IMR-90 (cell line): ENCODE data around the gene FCMR. TPM values are rescaled to one million over a fixed set of nuclear protein-coding genes. Genes with fewer than 3 reads are reported as not detected.

ENCODE experiments used
- ATAC-seq: fragments of 200-7000 bp; cut with Tn5 transposase; 2 replicates; pipeline ENCODE4 v1.9.1; 2020; ENCODE audit warnings: low read depth, mild to moderate bottlenecking, moderate library complexity
- BruUV-seq: library from RNA; stranded (reverse); fragments of 400-500 nt; replicated peaks from 2 replicates; lab custom pipeline; 2021; lab: Mats Ljungman, UMichigan
- CTCF ChIA-PET: fragments of 300-600 bp; formaldehyde crosslinking; extraction: SDS; loops from one replicate; lab custom pipeline; 2021; ENCODE audit warnings: antibody characterized with exemption; lab: Yijun Ruan, JAX
- POLR2A ChIA-PET: fragments of 300-600 bp; sonication (Branson Sonifier 250); formaldehyde crosslinking; loops from one replicate; lab custom pipeline; 2022; ENCODE audit warnings: antibody characterized with exemption; ENCODE audit not compliant: unreplicated experiment; lab: Charles Lee
- DNase-seq: peaks from one replicate; pipeline ENCODE4 v3.0.0; 2013
- H2AFZ ChIP-seq: replicated peaks from 2 replicates; pipeline ENCODE3; 2013; ENCODE audit warnings: low read length, mild to moderate bottlenecking; ENCODE audit not compliant: poor library complexity
- H2AK5ac ChIP-seq: 2 replicates; pipeline ENCODE4 v1.6.1; 2013; ENCODE audit warnings: low read depth, low read length, inconsistent platforms
- H2AK9ac ChIP-seq: replicated peaks from 2 replicates; pipeline ENCODE3; 2013; ENCODE audit warnings: mild to moderate bottlenecking, low read depth, low read length, moderate library complexity; ENCODE audit not compliant: poor library complexity
- H2BK120ac ChIP-seq: 2 replicates; pipeline ENCODE4 v1.6.1; 2013; ENCODE audit warnings: low read depth, low read length, inconsistent platforms
- H2BK15ac ChIP-seq: 3 replicates; pipeline ENCODE4 v1.6.1; 2013; ENCODE audit warnings: low read depth, low read length, inconsistent platforms
- H2BK20ac ChIP-seq: 2 replicates; pipeline ENCODE4 v1.6.1; 2013; ENCODE audit warnings: low read depth, mild to moderate bottlenecking, inconsistent platforms, low read length, moderate library complexity
- H2BK5ac ChIP-seq: 2 replicates; pipeline ENCODE4 v1.6.1; 2013; ENCODE audit warnings: mild to moderate bottlenecking, low read depth, low read length, inconsistent platforms; ENCODE audit not compliant: poor library complexity, severe bottlenecking
- H3K14ac ChIP-seq: replicated peaks from 2 replicates; pipeline ENCODE4 v1.6.1; 2013; ENCODE audit warnings: low read depth, low read length, inconsistent platforms
- H3K18ac ChIP-seq: 2 replicates; pipeline ENCODE4 v1.6.1; 2013; ENCODE audit warnings: low read depth, low read length, control low read depth
- H3K23ac ChIP-seq: 2 replicates; pipeline ENCODE4 v1.6.1; 2013; ENCODE audit warnings: low read depth, low read length, inconsistent platforms
- H3K27ac ChIP-seq: 2 replicates; pipeline ENCODE4 v1.5.1; 2013; ENCODE audit warnings: mild to moderate bottlenecking, control low read depth, low read length; ENCODE audit not compliant: insufficient read depth
- H3K27me3 ChIP-seq: 2 replicates; pipeline ENCODE4 v1.6.1; 2013; ENCODE audit warnings: low read length; ENCODE audit not compliant: control insufficient read depth, insufficient read depth
- H3K36me3 ChIP-seq: 2 replicates; pipeline ENCODE4 v1.6.1; 2013; ENCODE audit warnings: low read length, mixed read lengths; ENCODE audit not compliant: control insufficient read depth, insufficient read depth
- H3K4ac ChIP-seq: 2 replicates; pipeline ENCODE4 v1.6.1; 2013; ENCODE audit warnings: low read depth, low read length, inconsistent platforms
- H3K4me1 ChIP-seq: 2 replicates; pipeline ENCODE4 v1.6.1; 2013; ENCODE audit warnings: low read length, mixed read lengths; ENCODE audit not compliant: control insufficient read depth, insufficient read depth
- H3K4me2 ChIP-seq: 2 replicates; pipeline ENCODE4 v1.6.1; 2013; ENCODE audit warnings: low read depth, mild to moderate bottlenecking, control low read depth, low read length, moderate library complexity
- H3K4me3 ChIP-seq: 2 replicates; pipeline ENCODE4 v1.5.1; 2013; ENCODE audit warnings: low read depth, mild to moderate bottlenecking, control low read depth, low read length, moderate library complexity; ENCODE audit not compliant: insufficient read depth
- H3K56ac ChIP-seq: 2 replicates; pipeline ENCODE4 v1.6.1; 2013; ENCODE audit warnings: low read length, inconsistent platforms; ENCODE audit not compliant: insufficient read depth; ENCODE audit errors: extremely low read depth
- H3K79me1 ChIP-seq, 2 experiments: 2 replicates each; pipeline ENCODE4 v1.6.1; 2013; ENCODE audit warnings: low read length in 2 of 2, inconsistent platforms in 1 of 2, low read depth in 1 of 2
- H3K9ac ChIP-seq: 2 replicates; pipeline ENCODE4 v1.6.1; 2013; ENCODE audit warnings: low read depth, low read length, control low read depth
- H3K9me1 ChIP-seq: 2 replicates; pipeline ENCODE4 v1.6.1; 2013; ENCODE audit warnings: low read length, inconsistent platforms; ENCODE audit not compliant: insufficient read depth
- H3K9me3 ChIP-seq: 2 replicates; pipeline ENCODE4 v1.6.1; 2013; ENCODE audit warnings: low read length; ENCODE audit not compliant: control insufficient read depth, insufficient read depth
- H4K20me1 ChIP-seq: 2 replicates; pipeline ENCODE4 v1.6.1; 2013; ENCODE audit warnings: low read length, inconsistent platforms; ENCODE audit not compliant: insufficient read depth
- H4K5ac ChIP-seq: 2 replicates; pipeline ENCODE4 v1.6.1; 2013; ENCODE audit warnings: mild to moderate bottlenecking, low read depth, low read length, control low read depth
- H4K8ac ChIP-seq, 2 experiments: 2 replicates each; pipeline ENCODE4 v1.6.1; 2013; ENCODE audit warnings: low read depth in 2 of 2, low read length in 2 of 2, control low read depth in 1 of 2, inconsistent platforms in 1 of 2
- H4K91ac ChIP-seq: 2 replicates; pipeline ENCODE4 v1.6.1; 2013; ENCODE audit warnings: low read depth, low read length, inconsistent platforms; ENCODE audit not compliant: insufficient read depth
- BHLHE40 ChIP-seq: fragments of 150-350 bp; IDR thresholded peaks from 2 replicates; pipeline ENCODE4 v1.6.1; 2016; ENCODE audit warnings: mild to moderate bottlenecking, low read depth, low read length
- CEBPB ChIP-seq: IDR thresholded peaks from 2 replicates; pipeline ENCODE4 v1.6.1; 2012; ENCODE audit warnings: low read depth, low read length, improper control_type of control experiment
- CHD1 ChIP-seq: IDR thresholded peaks from 2 replicates; pipeline ENCODE4 v1.6.1; 2012; ENCODE audit warnings: low read depth, low read length, improper control_type of control experiment
- FOS ChIP-seq: fragments of 150-350 bp; IDR thresholded peaks from 2 replicates; pipeline ENCODE4 v1.6.1; 2016; ENCODE audit warnings: low read depth, low read length
- MAFK ChIP-seq: IDR thresholded peaks from 2 replicates; pipeline ENCODE4 v1.6.1; 2012; ENCODE audit warnings: low read depth, low read length, improper control_type of control experiment
- MAZ ChIP-seq: IDR thresholded peaks from 2 replicates; pipeline ENCODE4 v1.6.1; 2012; ENCODE audit warnings: low read depth, mild to moderate bottlenecking, low read length, improper control_type of control experiment, moderate library complexity, borderline replicate concordance
- MXI1 ChIP-seq: IDR thresholded peaks from 2 replicates; pipeline ENCODE4 v1.6.1; 2012; ENCODE audit warnings: low read depth, mild to moderate bottlenecking, low read length, moderate library complexity, borderline replicate concordance
- NFE2L2 ChIP-seq: fragments of 150-350 bp; IDR thresholded peaks from 2 replicates; pipeline ENCODE4 v1.6.1; 2016; ENCODE audit warnings: low read depth, mild to moderate bottlenecking, low read length
- POLR2A ChIP-seq: IDR thresholded peaks from 2 replicates; pipeline ENCODE4 v1.6.1; 2012; ENCODE audit warnings: mild to moderate bottlenecking, low read depth, low read length
- RAD21 ChIP-seq: IDR thresholded peaks from 2 replicates; pipeline ENCODE4 v1.6.1; 2012; ENCODE audit warnings: low read length, improper control_type of control experiment
- RCOR1 ChIP-seq: IDR thresholded peaks from 2 replicates; pipeline ENCODE4 v1.6.1; 2012; ENCODE audit warnings: mild to moderate bottlenecking, low read length, improper control_type of control experiment; ENCODE audit not compliant: insufficient replicate concordance
- RFX5 ChIP-seq: IDR thresholded peaks from 2 replicates; pipeline ENCODE4 v1.8.0; 2012; ENCODE audit warnings: low read depth, mild to moderate bottlenecking, low read length, moderate library complexity
- SMC3 ChIP-seq: fragments of 150-350 bp; IDR thresholded peaks from 2 replicates; pipeline ENCODE4 v1.6.1; 2016; ENCODE audit warnings: low read depth, mild to moderate bottlenecking, antibody characterized with exemption, low read length, moderate library complexity
- WGBS, 2 experiments: methylation state at CpG; one replicate each; pipeline versions ENCODE4 v1.1.5 to v1.1.7; 2013; ENCODE audit warnings: missing lambda C conversion rate in 2 of 2; ENCODE audit not compliant: insufficient read length in 1 of 2; ENCODE audit errors: extremely low coverage in 2 of 2; 5-methylcytosine and 5-hydroxymethylcytosine counted together
- dilution Hi-C: fragments of 300-500 bp; cut with HindIII; formaldehyde crosslinking; loops from one replicate; pipeline ENCODE4 v1.14.3; 2018; ENCODE audit warnings: low sequenced_read_pairs; ENCODE audit not compliant: unreplicated experiment
- in situ Hi-C: fragments of 300-500 bp; cut with MboI; formaldehyde crosslinking; loops from 3 replicates; pipeline ENCODE4 v1.14.3; 2019; ENCODE audit warnings: low sequenced_read_pairs, inconsistent platforms, mixed read lengths
- intact Hi-C: fragments of 100-400 bp; cut with micrococcal nuclease; formaldehyde crosslinking; loops from 2 replicates; pipeline ENCODE4 v1.10.0; 2022
- polyA plus RNA-seq, 3 experiments: library from polyadenylated mRNA; depleted of rRNA; stranded (reverse); fragments of >200 nt; gene quantifications; 2 replicates each; pipeline ENCODE4 v1.2.3, GENCODE V29; 2012; ENCODE audit warnings: low replicate concordance in 1 of 3
- total RNA-seq: library from RNA; depleted of rRNA; stranded (reverse); fragments of >200 nt; gene quantifications from 2 replicates; pipeline ENCODE4 v1.2.3, GENCODE V29; 2012
- TF ChIP-seq, protein P1 (sequence below): fragments of 150-350 bp; IDR thresholded peaks from 2 replicates; pipeline ENCODE4 v1.6.1; 2016; ENCODE audit warnings: low read depth, mild to moderate bottlenecking, low read length, moderate library complexity, borderline replicate concordance
- TF ChIP-seq, protein P2 (sequence below): conservative IDR thresholded peaks from 2 replicates; pipeline ENCODE4 v1.5.1; 2012; ENCODE audit warnings: mild to moderate bottlenecking, low read depth, low read length, improper control_type of control experiment
- TF ChIP-seq, protein P3 (sequence below): fragments of 150-350 bp; IDR thresholded peaks from 2 replicates; pipeline ENCODE4 v1.6.1; 2017; ENCODE audit warnings: mild to moderate bottlenecking, antibody characterized with exemption, low read length, low read depth

FCMR gene
- total and polyA plus RNA-seq, 2 of the 4 experiments (the other 2 are of a cell fraction) = 0.09 TPM; not detected in 1

DNA sequence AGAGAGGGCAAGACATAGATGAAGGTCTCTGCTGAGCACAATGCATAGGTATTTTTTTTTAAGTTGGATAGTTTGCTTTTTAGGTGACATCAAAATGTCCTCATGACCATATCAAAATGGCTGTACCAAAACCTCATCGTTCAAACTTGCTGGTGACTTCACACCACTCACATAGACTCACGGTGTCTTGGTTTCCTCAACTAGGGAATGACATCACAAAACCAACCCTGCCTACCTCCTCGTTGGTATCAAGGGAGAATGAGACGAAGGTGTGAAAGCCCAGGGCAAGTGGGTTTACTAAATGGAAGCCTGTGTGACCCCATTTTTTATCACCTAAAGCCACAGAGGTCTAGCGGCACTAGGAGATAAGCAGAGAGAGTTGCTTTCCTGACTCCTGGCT is 23.0 kb upstream of the FCMR start:
- Histone ChIP-seq H3K27ac (no peak overlapping the region), H3K79me1 (no peaks in the 10 kb centered on the region), H3K27me3 (peaks cover 64% of the 10 kb centered on the region), H3K56ac (no peak overlapping the region), H2BK15ac (no peak overlapping the region), H3K4ac (no peak overlapping the region), H3K4me1 (no peaks in the 10 kb centered on the region), H3K18ac (no peak overlapping the region), H3K4me3 (no peak overlapping the region), H3K9me3 (peaks cover under 1% of the 10 kb centered on the region), H2BK120ac (no peak overlapping the region), H4K20me1 (no peaks in the 10 kb centered on the region), H2BK5ac (no peak overlapping the region), H4K5ac (no peak overlapping the region), H3K9ac (no peak overlapping the region), H2AFZ (no peak overlapping the region), H2BK20ac (no peak overlapping the region), H4K91ac (no peak overlapping the region), H2AK5ac (no peak overlapping the region), H3K23ac (no peak overlapping the region), H3K36me3 (no peaks in the 10 kb centered on the region), H4K8ac (no peak overlapping the region), H3K4me2 (no peak overlapping the region), H3K9me1 (no peaks in the 10 kb centered on the region), H2AK9ac (no peak overlapping the region), H3K14ac (no peak overlapping the region)
- WGBS, 2 experiments = no CpG with 5 or more reads among the region's 5 CpGs
- DNase-seq = no peak
- no peak for ATAC-seq
- ChIA-PET POLR2A (no interaction called here), CTCF (no interaction called here)
- no TSS peak for BruUV-seq
- TF ChIP-seq BHLHE40 = no peak
- no peak for TF ChIP-seq NFE2L2
- no peak for TF ChIP-seq POLR2A
- no peak for TF ChIP-seq CEBPB
- no peak for TF ChIP-seq RFX5
- TF ChIP-seq SMC3 = no peak
- no peak for TF ChIP-seq MAZ
- TF ChIP-seq, protein P1, sequence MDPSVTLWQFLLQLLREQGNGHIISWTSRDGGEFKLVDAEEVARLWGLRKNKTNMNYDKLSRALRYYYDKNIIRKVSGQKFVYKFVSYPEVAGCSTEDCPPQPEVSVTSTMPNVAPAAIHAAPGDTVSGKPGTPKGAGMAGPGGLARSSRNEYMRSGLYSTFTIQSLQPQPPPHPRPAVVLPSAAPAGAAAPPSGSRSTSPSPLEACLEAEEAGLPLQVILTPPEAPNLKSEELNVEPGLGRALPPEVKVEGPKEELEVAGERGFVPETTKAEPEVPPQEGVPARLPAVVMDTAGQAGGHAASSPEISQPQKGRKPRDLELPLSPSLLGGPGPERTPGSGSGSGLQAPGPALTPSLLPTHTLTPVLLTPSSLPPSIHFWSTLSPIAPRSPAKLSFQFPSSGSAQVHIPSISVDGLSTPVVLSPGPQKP = no peak
- TF ChIP-seq, protein P2, sequence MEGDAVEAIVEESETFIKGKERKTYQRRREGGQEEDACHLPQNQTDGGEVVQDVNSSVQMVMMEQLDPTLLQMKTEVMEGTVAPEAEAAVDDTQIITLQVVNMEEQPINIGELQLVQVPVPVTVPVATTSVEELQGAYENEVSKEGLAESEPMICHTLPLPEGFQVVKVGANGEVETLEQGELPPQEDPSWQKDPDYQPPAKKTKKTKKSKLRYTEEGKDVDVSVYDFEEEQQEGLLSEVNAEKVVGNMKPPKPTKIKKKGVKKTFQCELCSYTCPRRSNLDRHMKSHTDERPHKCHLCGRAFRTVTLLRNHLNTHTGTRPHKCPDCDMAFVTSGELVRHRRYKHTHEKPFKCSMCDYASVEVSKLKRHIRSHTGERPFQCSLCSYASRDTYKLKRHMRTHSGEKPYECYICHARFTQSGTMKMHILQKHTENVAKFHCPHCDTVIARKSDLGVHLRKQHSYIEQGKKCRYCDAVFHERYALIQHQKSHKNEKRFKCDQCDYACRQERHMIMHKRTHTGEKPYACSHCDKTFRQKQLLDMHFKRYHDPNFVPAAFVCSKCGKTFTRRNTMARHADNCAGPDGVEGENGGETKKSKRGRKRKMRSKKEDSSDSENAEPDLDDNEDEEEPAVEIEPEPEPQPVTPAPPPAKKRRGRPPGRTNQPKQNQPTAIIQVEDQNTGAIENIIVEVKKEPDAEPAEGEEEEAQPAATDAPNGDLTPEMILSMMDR = no peak
- TF ChIP-seq, protein P3, sequence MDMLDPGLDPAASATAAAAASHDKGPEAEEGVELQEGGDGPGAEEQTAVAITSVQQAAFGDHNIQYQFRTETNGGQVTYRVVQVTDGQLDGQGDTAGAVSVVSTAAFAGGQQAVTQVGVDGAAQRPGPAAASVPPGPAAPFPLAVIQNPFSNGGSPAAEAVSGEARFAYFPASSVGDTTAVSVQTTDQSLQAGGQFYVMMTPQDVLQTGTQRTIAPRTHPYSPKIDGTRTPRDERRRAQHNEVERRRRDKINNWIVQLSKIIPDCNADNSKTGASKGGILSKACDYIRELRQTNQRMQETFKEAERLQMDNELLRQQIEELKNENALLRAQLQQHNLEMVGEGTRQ = no peak
- TF ChIP-seq RCOR1 = no peak
- TF ChIP-seq MXI1 = no peak
- TF ChIP-seq CHD1 = no peak
- TF ChIP-seq MAFK = no peak
- no peak for TF ChIP-seq FOS
- TF ChIP-seq RAD21 = no peak
- intact Hi-C loops (no loop called here), in situ Hi-C loops (no loop called here), dilution Hi-C loops (no loop called here)
